ENCODE results near the gene LONP2.

The LONP2 gene

GRCh38 chr16:48291303-48291702, 47.2 kb downstream of the LONP2 start:
- H2AFZ ChIP-seq (ENCODE audit: low read depth, low read length): no peak overlapping the region
- TF ChIP-seq EZH2phosphoT487 (IDR thresholded peaks at IDR 0.05; ENCODE audit: low read depth) (no peak), CTCF (IDR thresholded peaks at IDR 0.05; ENCODE audit: low read depth, low read length) (no peak)
- peaks cover 3% of the 10 kb centered on the region; the same call in 1 of the 2 replicates for H3K79me2 ChIP-seq (ENCODE audit: low read length)
- no peak overlapping the region for H3K27ac ChIP-seq (ENCODE audit: low read length)
- no peak overlapping the region for H3K4me3 ChIP-seq (ENCODE audit: low read length)
- no peaks in the 10 kb centered on the region for H3K27me3 ChIP-seq (ENCODE audit: low read depth, low read length)
- H3K36me3 ChIP-seq (replicated peaks; ENCODE audit: low read depth, low read length): peaks cover 30% of the 10 kb centered on the region
- no peaks in the 10 kb centered on the region for H3K4me1 ChIP-seq (ENCODE audit: low read length)
- no peaks in the 10 kb centered on the region for H4K20me1 ChIP-seq (ENCODE audit: insufficient read depth, low read length)
- no peak overlapping the region for H3K4me2 ChIP-seq (ENCODE audit: low read length)
- H3K9me3 ChIP-seq (ENCODE audit: insufficient read depth, low read length): peaks cover 6% of the 10 kb centered on the region; the same call in 1 of the 2 replicates
- no peak overlapping the region for H3K9ac ChIP-seq (ENCODE audit: low read length)

- Histone ChIP-seq H3K4me2 (ENCODE audit: low read length) (no peak overlapping the region), H3K9me3 (ENCODE audit: insufficient read depth, low read length) (peaks cover 6% of the 10 kb centered on the region; the same call in 1 of the 2 replicates), H3K4me3 (ENCODE audit: low read length) (no peak overlapping the region), H3K4me1 (ENCODE audit: low read length) (no peaks in the 10 kb centered on the region), H3K36me3 (replicated peaks; ENCODE audit: low read depth, low read length) (peaks cover 26% of the 10 kb centered on the region), H3K79me2 (ENCODE audit: low read length) (peaks cover 3% of the 10 kb centered on the region; the same call in 1 of the 2 replicates), H3K27me3 (ENCODE audit: low read depth, low read length) (no peaks in the 10 kb centered on the region), H3K27ac (ENCODE audit: low read length) (no peak overlapping the region), H2AFZ (ENCODE audit: low read depth, low read length) (no peak overlapping the region), H4K20me1 (ENCODE audit: insufficient read depth, low read length) (no peaks in the 10 kb centered on the region), H3K9ac (ENCODE audit: low read length) (no peak overlapping the region)
- TF ChIP-seq EZH2phosphoT487 (IDR thresholded peaks at IDR 0.05; ENCODE audit: low read depth) (no peak), CTCF (IDR thresholded peaks at IDR 0.05; ENCODE audit: low read depth, low read length) (no peak)
Observed at GRCh38 chr16:48291754-48292153, 47.7 kb downstream of the LONP2 start.

GRCh38 chr16:48292452-48292851, 48.4 kb downstream of the LONP2 start:
- H3K36me3 ChIP-seq (replicated peaks; ENCODE audit: low read depth, low read length): peaks cover 19% of the 10 kb centered on the region
- no peaks in the 10 kb centered on the region for H4K20me1 ChIP-seq (ENCODE audit: insufficient read depth, low read length)
- no peak overlapping the region for H3K9ac ChIP-seq (ENCODE audit: low read length)
- H3K4me1 ChIP-seq (ENCODE audit: low read length): no peaks in the 10 kb centered on the region
- no peaks in the 10 kb centered on the region for H3K79me2 ChIP-seq (ENCODE audit: low read length)
- H3K4me2 ChIP-seq (ENCODE audit: low read length): no peak overlapping the region
- H3K4me3 ChIP-seq (ENCODE audit: low read length): no peak overlapping the region
- no peak for TF ChIP-seq CTCF (IDR thresholded peaks at IDR 0.05; ENCODE audit: low read depth, low read length)
- no peak for TF ChIP-seq EZH2phosphoT487 (IDR thresholded peaks at IDR 0.05; ENCODE audit: low read depth)
- H2AFZ ChIP-seq (ENCODE audit: low read depth, low read length): no peak overlapping the region
- no peaks in the 10 kb centered on the region for H3K27me3 ChIP-seq (ENCODE audit: low read depth, low read length)
- peaks cover under 1% of the 10 kb centered on the region; the same call in 1 of the 2 replicates for H3K9me3 ChIP-seq (ENCODE audit: insufficient read depth, low read length)
- H3K27ac ChIP-seq (ENCODE audit: low read length): no peak overlapping the region

- H3K4me2 ChIP-seq (ENCODE audit: low read length): no peak overlapping the region
- H2AFZ ChIP-seq (ENCODE audit: low read depth, low read length): no peak overlapping the region
- peaks cover 18% of the 10 kb centered on the region for H3K36me3 ChIP-seq (replicated peaks; ENCODE audit: low read depth, low read length)
- TF ChIP-seq EZH2phosphoT487 (IDR thresholded peaks at IDR 0.05; ENCODE audit: low read depth) (no peak), CTCF (IDR thresholded peaks at IDR 0.05; ENCODE audit: low read depth, low read length) (no peak)
- no peak overlapping the region for H3K4me3 ChIP-seq (ENCODE audit: low read length)
- no peaks in the 10 kb centered on the region for H4K20me1 ChIP-seq (ENCODE audit: insufficient read depth, low read length)
- no peaks in the 10 kb centered on the region for H3K9me3 ChIP-seq (ENCODE audit: insufficient read depth, low read length)
- H3K9ac ChIP-seq (ENCODE audit: low read length): no peak overlapping the region
- H3K4me1 ChIP-seq (ENCODE audit: low read length): no peaks in the 10 kb centered on the region
- H3K79me2 ChIP-seq (ENCODE audit: low read length): no peaks in the 10 kb centered on the region
- no peaks in the 10 kb centered on the region for H3K27me3 ChIP-seq (ENCODE audit: low read depth, low read length)
- no peak overlapping the region for H3K27ac ChIP-seq (ENCODE audit: low read length)
Observed at GRCh38 chr16:48294724-48295123, 50.6 kb downstream of the LONP2 start.

All from OCI-LY3 (cell line).